Putamen (tissue), 1 donor: Measurements from ENCODE around the gene ACTMAP.

ENCODE experiments used
- DNase-seq: peaks from one replicate; pipeline ENCODE4 v3.0.0-alpha.2; 2016; ENCODE audit warnings: low spot score

ACTMAP gene

GRCh38 chr19:40718774-40719391 is 31.4 kb downstream of the ACTMAP start:
- DNase-seq = no peak

- DNase-seq = peak; percentile 16
Observed at GRCh38 chr19:40717880-40718773, 32.1 kb downstream of the ACTMAP start.

GRCh38 chr19:40717325-40717879 is 32.9 kb downstream of the ACTMAP start:
- no peak for DNase-seq

GRCh38 chr19:40716482-40717324 is 33.6 kb downstream of the ACTMAP start, which contains the start of the genes COQ8B and ITPKC:
Gene COQ8B, minus strand, starts transcription at chr19:40716886. Its CDS starts 2,254 bp downstream, at chr19:40714632.
Gene ITPKC, plus strand, starts transcription at chr19:40717112. Its CDS starts 24 bp downstream, at chr19:40717136.
- peak; percentile 98 for DNase-seq

- peak; percentile 61 for DNase-seq
Observed at GRCh38 chr19:40716031-40716481, 34.2 kb downstream of the ACTMAP start.

GRCh38 chr19:40714441-40715299 is 35.6 kb downstream of the ACTMAP start:
- peak; percentile 97 for DNase-seq

GRCh38 chr19:40713939-40714338 is 36.3 kb downstream of the ACTMAP start:
- DNase-seq = no peak

- no peak for DNase-seq
Observed at GRCh38 chr19:40709817-40710216, 40.5 kb downstream of the ACTMAP start.

GRCh38 chr19:40707615-40708014 is 42.7 kb downstream of the ACTMAP start:
- no peak for DNase-seq

GRCh38 chr19:40705950-40706619 is 44.2 kb downstream of the ACTMAP start:
- no peak for DNase-seq

GRCh38 chr19:40705362-40705651 is 45.0 kb downstream of the ACTMAP start:
- no peak for DNase-seq

- no peak for DNase-seq
Observed at GRCh38 chr19:40704491-40705361, 45.6 kb downstream of the ACTMAP start.

- no peak for DNase-seq
Observed at GRCh38 chr19:40703029-40703755, 47.1 kb downstream of the ACTMAP start.

GRCh38 chr19:40702337-40703012 is 47.8 kb downstream of the ACTMAP start:
- DNase-seq = peak; percentile 44

- no peak for DNase-seq
Observed at GRCh38 chr19:40701758-40702157, 48.5 kb downstream of the ACTMAP start.

- no peak for DNase-seq
Observed at GRCh38 chr19:40700083-40700482, 50.2 kb downstream of the ACTMAP start.

GRCh38 chr19:40697007-40697406 is 53.3 kb downstream of the ACTMAP start:
- no peak for DNase-seq

GRCh38 chr19:40695881-40696280 is 54.4 kb downstream of the ACTMAP start:
- DNase-seq = no peak
